HG03378 (cell line): ENCODE measurements around the gene TMIE.

Experiments
- ATAC-seq: cut with Tn5 transposase; IDR thresholded peaks from one replicate; pipeline ENCODE4 v1.9.1; 2021; ENCODE audit warnings: mild to moderate bottlenecking, moderate library complexity; ENCODE audit not compliant: unreplicated experiment

Gene TMIE

DNA sequence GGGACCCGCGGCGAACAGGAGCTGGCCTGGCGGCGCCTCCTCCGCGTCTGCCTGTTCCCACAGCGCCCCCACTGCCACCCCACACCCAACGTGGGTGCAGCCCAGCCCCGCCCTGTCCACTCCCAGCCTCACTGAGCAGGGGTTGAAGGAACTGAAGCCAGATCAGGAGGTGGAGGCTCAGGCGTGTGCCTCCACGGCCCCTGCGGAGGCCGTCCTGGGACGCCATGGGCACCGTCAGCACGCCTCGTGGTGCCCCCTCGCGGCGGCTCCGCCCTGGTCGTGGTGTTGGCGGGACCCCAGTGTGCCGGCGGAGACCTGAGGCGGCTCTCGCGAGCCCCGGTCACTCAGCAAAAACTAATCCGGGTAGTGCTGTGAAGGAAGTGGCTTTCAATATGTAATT lies 55.5 kb downstream of the TMIE start:
- no peak for ATAC-seq

DNA sequence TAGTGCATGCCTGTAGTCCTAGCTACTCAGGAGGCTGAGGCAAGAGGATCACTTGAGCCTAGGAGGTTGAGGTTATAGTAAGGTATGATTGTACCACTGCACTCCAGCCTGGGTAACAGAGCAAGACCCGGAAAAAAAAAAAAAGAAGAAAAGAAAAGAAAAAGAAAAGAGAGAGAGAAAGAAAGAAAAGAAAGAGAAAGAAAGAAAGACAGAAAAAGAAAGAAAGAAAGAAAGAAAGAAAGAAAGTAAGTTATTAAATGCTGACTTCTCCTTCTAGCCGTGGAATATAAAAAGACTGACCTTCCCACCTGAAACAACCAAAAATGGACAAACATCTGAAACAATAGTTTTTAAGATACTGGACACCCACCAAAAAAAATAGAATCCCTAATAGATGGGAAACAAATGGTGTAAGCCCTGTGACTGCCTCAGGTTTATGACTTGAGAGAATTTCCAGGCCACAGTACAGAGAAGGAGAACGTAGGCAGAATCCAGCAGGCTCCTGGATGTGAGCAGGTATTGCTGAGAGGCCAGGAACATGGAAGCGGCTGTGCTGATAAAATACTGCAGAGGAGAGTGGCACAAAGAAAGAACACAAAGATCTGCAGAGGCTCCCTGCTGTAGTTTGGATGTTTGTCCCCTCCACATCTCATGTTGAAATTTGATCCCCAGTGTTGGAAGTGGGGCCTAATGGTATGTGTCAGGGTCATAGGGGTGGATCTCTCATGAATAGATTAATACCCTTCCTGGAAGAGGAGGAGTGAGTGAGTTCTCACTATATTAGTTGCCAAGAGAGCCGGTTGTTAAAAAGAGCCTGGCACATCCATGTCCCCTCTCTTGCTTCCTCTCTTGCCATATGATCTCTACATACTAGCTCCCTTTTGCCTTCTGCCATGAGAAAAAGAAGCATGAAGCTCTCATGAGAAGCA lies 58.3 kb downstream of the TMIE start:
- no peak for ATAC-seq
